IPS-15b (cell line): ENCODE measurements around the gene CCDC3.
"Not testable (repeated sequence)": the region's sequence is repeated elsewhere in the genome, so short reads cannot be mapped to it uniquely, and the experiment has no call there.

Experiments
- H3K27me3 ChIP-seq: one replicate; pipeline ENCODE4 v1.6.1; 2013; ENCODE audit warnings: low read length; ENCODE audit not compliant: control insufficient read depth, insufficient read depth
- H3K36me3 ChIP-seq: one replicate; pipeline ENCODE4 v1.6.1; 2013; ENCODE audit warnings: low read length; ENCODE audit not compliant: control insufficient read depth, insufficient read depth
- H3K4me1 ChIP-seq: one replicate; pipeline ENCODE4 v1.6.1; 2013; ENCODE audit warnings: mild to moderate bottlenecking, low read length; ENCODE audit not compliant: control insufficient read depth, insufficient read depth
- H3K4me3 ChIP-seq: one replicate; pipeline ENCODE4 v1.5.1; 2013; ENCODE audit warnings: low read depth, low read length
- H3K9ac ChIP-seq: one replicate; pipeline ENCODE4 v1.6.1; 2013; ENCODE audit warnings: low read depth, mild to moderate bottlenecking, low read length
- H3K9me3 ChIP-seq: one replicate; pipeline ENCODE4 v1.6.1; 2013; ENCODE audit warnings: mild to moderate bottlenecking, low read length; ENCODE audit not compliant: control insufficient read depth, insufficient read depth

The CCDC3 gene

GRCh38 chr10:12995425-12995861, 6.1 kb downstream of the CCDC3 start:
- Histone ChIP-seq H3K4me3 (no peak overlapping the region), H3K9ac (no peak overlapping the region), H3K36me3 (no peaks in the 10 kb centered on the region), H3K4me1 (no peaks in the 10 kb centered on the region), H3K9me3 (no peaks in the 10 kb centered on the region), H3K27me3 (peaks cover 13% of the 10 kb centered on the region)

GRCh38 chr10:12993595-12993994, 7.9 kb downstream of the CCDC3 start:
- H3K4me3 ChIP-seq: no peak overlapping the region
- no peaks in the 10 kb centered on the region for H3K9me3 ChIP-seq
- no peaks in the 10 kb centered on the region for H3K4me1 ChIP-seq
- no peaks in the 10 kb centered on the region for H3K36me3 ChIP-seq
- H3K9ac ChIP-seq: no peak overlapping the region
- H3K27me3 ChIP-seq: no peaks in the 10 kb centered on the region

- Histone ChIP-seq H3K4me1 (no peaks in the 10 kb centered on the region), H3K27me3 (no peaks in the 10 kb centered on the region), H3K9ac (no peak overlapping the region)
Measured at GRCh38 chr10:12985347-12985746, 16.2 kb downstream of the CCDC3 start.

GRCh38 chr10:12984165-12984747, 17.3 kb downstream of the CCDC3 start:
- Histone ChIP-seq H3K27me3 (no peaks in the 10 kb centered on the region), H3K9me3 (no peaks in the 10 kb centered on the region), H3K9ac (no peak overlapping the region), H3K4me1 (no peaks in the 10 kb centered on the region), H3K36me3 (no peaks in the 10 kb centered on the region), H3K4me3 (no peak overlapping the region)

More at GRCh38 chr10:12985347-12985746, 16.2 kb downstream of the CCDC3 start:
- Histone ChIP-seq H3K4me3 (no peak overlapping the region), H3K9me3 (no peaks in the 10 kb centered on the region), H3K36me3 (no peaks in the 10 kb centered on the region)

GRCh38 chr10:12983568-12983967, 17.9 kb downstream of the CCDC3 start:
- not testable (repeated sequence) for H3K4me1 ChIP-seq, H3K36me3 ChIP-seq, H3K4me3 ChIP-seq, H3K9me3 ChIP-seq, H3K27me3 ChIP-seq, H3K9ac ChIP-seq

GRCh38 chr10:12981570-12981969, 19.9 kb downstream of the CCDC3 start:
- Histone ChIP-seq H3K4me1 (no peaks in the 10 kb centered on the region), H3K4me3 (no peak overlapping the region), H3K27me3 (no peaks in the 10 kb centered on the region), H3K9me3 (no peaks in the 10 kb centered on the region), H3K36me3 (no peaks in the 10 kb centered on the region), H3K9ac (no peak overlapping the region)

- no peak overlapping the region for H3K4me3 ChIP-seq
- H3K9ac ChIP-seq: no peak overlapping the region
- no peaks in the 10 kb centered on the region for H3K4me1 ChIP-seq
- H3K36me3 ChIP-seq: no peaks in the 10 kb centered on the region
- H3K9me3 ChIP-seq: no peaks in the 10 kb centered on the region
- H3K27me3 ChIP-seq: no peaks in the 10 kb centered on the region
Measured at GRCh38 chr10:12980713-12981306, 20.7 kb downstream of the CCDC3 start.

- Histone ChIP-seq H3K27me3 (no peaks in the 10 kb centered on the region), H3K4me1 (no peaks in the 10 kb centered on the region), H3K9ac (no peak overlapping the region), H3K4me3 (no peak overlapping the region), H3K36me3 (no peaks in the 10 kb centered on the region), H3K9me3 (no peaks in the 10 kb centered on the region)
Measured at GRCh38 chr10:12980102-12980661, 21.3 kb downstream of the CCDC3 start.

GRCh38 chr10:12978891-12979290, 22.6 kb downstream of the CCDC3 start:
- no peaks in the 10 kb centered on the region for H3K9me3 ChIP-seq
- no peaks in the 10 kb centered on the region for H3K27me3 ChIP-seq
- H3K4me1 ChIP-seq: no peaks in the 10 kb centered on the region
- H3K9ac ChIP-seq: no peak overlapping the region
- H3K36me3 ChIP-seq: no peaks in the 10 kb centered on the region
- H3K4me3 ChIP-seq: no peak overlapping the region

GRCh38 chr10:12975906-12976305, 25.6 kb downstream of the CCDC3 start:
- H3K9ac ChIP-seq: no peak overlapping the region
- H3K4me3 ChIP-seq: no peak overlapping the region
- H3K27me3 ChIP-seq: no peaks in the 10 kb centered on the region
- no peaks in the 10 kb centered on the region for H3K9me3 ChIP-seq
- no peaks in the 10 kb centered on the region for H3K36me3 ChIP-seq
- H3K4me1 ChIP-seq: no peaks in the 10 kb centered on the region

GRCh38 chr10:12975266-12975665, 26.2 kb downstream of the CCDC3 start:
- Histone ChIP-seq H3K36me3 (no peaks in the 10 kb centered on the region), H3K4me1 (no peaks in the 10 kb centered on the region), H3K9ac (no peak overlapping the region), H3K27me3 (no peaks in the 10 kb centered on the region), H3K9me3 (no peaks in the 10 kb centered on the region), H3K4me3 (no peak overlapping the region)

- Histone ChIP-seq H3K27me3 (no peaks in the 10 kb centered on the region), H3K4me1 (no peaks in the 10 kb centered on the region), H3K9me3 (no peaks in the 10 kb centered on the region), H3K9ac (no peak overlapping the region), H3K4me3 (no peak overlapping the region), H3K36me3 (no peaks in the 10 kb centered on the region)
Measured at GRCh38 chr10:12974491-12975199, 26.9 kb downstream of the CCDC3 start.
